ENCODE results near the gene PHLPP1.
"Not testable (repeated sequence)": the region's sequence is repeated elsewhere in the genome, so short reads cannot be mapped to it uniquely, and the experiment has no call there.

Gene PHLPP1

GRCh38 chr18:62736077-62736855 is 20.9 kb downstream of the PHLPP1 start:
- DNase-seq (ENCODE audit: low read depth) = no peak
- H3K4me3 ChIP-seq (ENCODE audit: low read depth, low read length) = no peak overlapping the region
- no peak for TF ChIP-seq CTCF (IDR thresholded peaks at IDR 0.05; ENCODE audit: insufficient read depth, low read depth, low read length, missing control alignments)

- no peak for TF ChIP-seq CTCF (IDR thresholded peaks at IDR 0.05; ENCODE audit: insufficient read depth, low read depth, low read length, missing control alignments)
- H3K4me3 ChIP-seq (ENCODE audit: low read depth, low read length) = no peak overlapping the region
- DNase-seq (ENCODE audit: low read depth) = no peak
These were observed 22.0 kb downstream of the PHLPP1 start for GRCh38 chr18:62737241-62737873.

- no peak overlapping the region for H3K4me3 ChIP-seq (ENCODE audit: low read depth, low read length)
- TF ChIP-seq CTCF (IDR thresholded peaks at IDR 0.05; ENCODE audit: insufficient read depth, low read depth, low read length, missing control alignments) = no peak
- no peak for DNase-seq (ENCODE audit: low read depth)
These were observed 23.3 kb downstream of the PHLPP1 start for GRCh38 chr18:62738639-62739038.

GRCh38 chr18:62739911-62740310 is 24.6 kb downstream of the PHLPP1 start:
- no peak for DNase-seq (ENCODE audit: low read depth)
- no peak for TF ChIP-seq CTCF (IDR thresholded peaks at IDR 0.05; ENCODE audit: insufficient read depth, low read depth, low read length, missing control alignments)
- H3K4me3 ChIP-seq (ENCODE audit: low read depth, low read length) = no peak overlapping the region

GRCh38 chr18:62740650-62741049 is 25.3 kb downstream of the PHLPP1 start:
- not testable (repeated sequence) for DNase-seq (ENCODE audit: low read depth); H3K4me3 ChIP-seq (ENCODE audit: low read depth, low read length)

- H3K4me3 ChIP-seq (ENCODE audit: low read depth, low read length) = no peak overlapping the region
- no peak for DNase-seq (ENCODE audit: low read depth)
- no peak for TF ChIP-seq CTCF (IDR thresholded peaks at IDR 0.05; ENCODE audit: insufficient read depth, low read depth, low read length, missing control alignments)
These were observed 25.8 kb downstream of the PHLPP1 start for GRCh38 chr18:62741118-62741566.

- no peak for TF ChIP-seq CTCF (IDR thresholded peaks at IDR 0.05; ENCODE audit: insufficient read depth, low read depth, low read length, missing control alignments)
- DNase-seq (ENCODE audit: low read depth) = no peak
These were observed 26.2 kb downstream of the PHLPP1 start for GRCh38 chr18:62741584-62741983.

More at GRCh38 chr18:62741584-62741983, 26.2 kb downstream of the PHLPP1 start:
- H3K4me3 ChIP-seq (ENCODE audit: low read depth, low read length) = no peak overlapping the region

All from GM12865 (cell line).